PFSK-1 (cell line): ENCODE measurements around the gene PTGDS.

ENCODE experiments used
- POLR2AphosphoS5 ChIP-seq: IDR thresholded peaks from 2 replicates; pipeline ENCODE4 v1.6.1; 2012; ENCODE audit warnings: low read depth, mild to moderate bottlenecking, control low read depth, low read length, moderate library complexity
- REST ChIP-seq, 2 experiments: IDR thresholded peaks; 2 replicates each; pipeline versions ENCODE4 v1.6.1 to v1.8.0; 2011 to 2012; ENCODE audit warnings: low read depth in 2 of 2, low read length in 2 of 2, control low read depth in 1 of 2, inconsistent platforms in 1 of 2, mild to moderate bottlenecking in 1 of 2, moderate library complexity in 1 of 2; ENCODE audit not compliant: insufficient read depth in 1 of 2
- TAF1 ChIP-seq: IDR thresholded peaks from 2 replicates; pipeline ENCODE4 v1.6.1; 2012; ENCODE audit warnings: low read length, control low read depth, borderline replicate concordance; ENCODE audit not compliant: insufficient read depth

GRCh38 chr9:136942881-136943230 lies 34.4 kb upstream of the PTGDS start:
- TF ChIP-seq POLR2AphosphoS5, result no peak
- no peak for TF ChIP-seq TAF1
- no peak for TF ChIP-seq REST (IDR thresholded peaks at IDR 0.05; ENCODE audit: insufficient read depth in 1 of 2, low read depth in 2 of 2, low read length in 2 of 2)
